ENCODE data around the gene CLSTN1.

DNA sequence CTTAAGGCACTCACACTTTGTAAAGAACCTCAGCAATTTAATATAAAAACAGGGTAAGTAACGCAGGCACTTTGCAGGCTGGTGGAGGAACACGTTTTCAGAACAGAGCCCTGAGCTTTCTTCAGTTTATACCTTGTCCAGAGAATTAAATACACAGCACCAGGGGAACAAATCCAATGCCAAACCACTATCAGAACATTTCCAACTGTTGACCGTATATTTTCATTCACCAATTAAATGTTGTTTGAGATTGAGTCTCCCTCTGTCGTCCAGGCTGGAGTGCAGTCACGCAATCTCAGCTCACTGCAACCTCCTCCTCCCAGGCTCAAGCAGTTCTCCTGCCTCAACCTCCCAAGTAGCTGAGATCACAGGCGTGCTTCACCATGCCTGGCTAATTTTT lies 29.7 kb downstream of the CLSTN1 start:
- TF ChIP-seq ATF3 (IDR thresholded peaks at IDR 0.05; ENCODE audit: insufficient read depth, low read depth, low read length) (no peak), CREB1 (IDR thresholded peaks at IDR 0.05) (no peak), TBP (IDR thresholded peaks at IDR 0.05; ENCODE audit: low read depth, low read length) (no peak), USF2 (IDR thresholded peaks at IDR 0.05; ENCODE audit: low read length) (no peak), POLR2A (IDR thresholded peaks at IDR 0.05; ENCODE audit: control extremely low read depth in 1 of 2, low read depth in 2 of 2, low read length in 2 of 2) (no peak), KDM5A (IDR thresholded peaks at IDR 0.05; ENCODE audit: low read length) (no peak), CHD1 (IDR thresholded peaks at IDR 0.05; ENCODE audit: low read depth, low read length) (no peak), POLR2AphosphoS5 (IDR thresholded peaks at IDR 0.05; ENCODE audit: low read depth, low read length) (no peak)

Data from H1 (cell line).